RWPE2 (cell line): Measurements from ENCODE around the gene MGAT5B.
A peak's percentile ranks its signal among the peaks of the same experiment; 100 is the strongest.

Experiments used
- ATAC-seq: fragments of 200-7000 bp; cut with Tn5 transposase; 3 replicates; pipeline ENCODE4 v1.9.1; 2021; ENCODE audit warnings: low read depth
- DNase-seq: peaks from one replicate; pipeline ENCODE4 v3.0.0-alpha.2; 2020; ENCODE audit warnings: low spot score
- H3K27ac ChIP-seq: fragments of 450-650 bp; 2 replicates; pipeline ENCODE4 v1.5.1; 2017; ENCODE audit warnings: mild to moderate bottlenecking; ENCODE audit not compliant: poor library complexity, severe bottlenecking
- H3K27me3 ChIP-seq: fragments of 250-450 bp; sonication (Bioruptor Pico); 2 replicates; pipeline ENCODE4 v1.5.1; 2021; ENCODE audit warnings: mild to moderate bottlenecking, moderate library complexity; ENCODE audit not compliant: insufficient read depth, poor library complexity, severe bottlenecking
- H3K36me3 ChIP-seq: fragments of 250-450 bp; sonication (Bioruptor Pico); 2 replicates; pipeline ENCODE4 v1.5.1; 2020; ENCODE audit warnings: low read depth, mild to moderate bottlenecking, moderate library complexity
- H3K4me1 ChIP-seq: fragments of 250-450 bp; sonication (Bioruptor Pico); 2 replicates; pipeline ENCODE4 v1.5.1; 2021; ENCODE audit warnings: mild to moderate bottlenecking, moderate library complexity; ENCODE audit not compliant: insufficient read depth, poor library complexity, severe bottlenecking
- H3K4me3 ChIP-seq: fragments of 250-450 bp; sonication (Bioruptor Pico); 2 replicates; pipeline ENCODE4 v1.5.1; 2021; ENCODE audit warnings: mild to moderate bottlenecking, moderate library complexity; ENCODE audit not compliant: severe bottlenecking
- H3K9me3 ChIP-seq: fragments of 250-450 bp; sonication (Bioruptor Pico); 2 replicates; pipeline ENCODE4 v1.5.1; 2021; ENCODE audit warnings: mild to moderate bottlenecking, moderate library complexity; ENCODE audit not compliant: severe bottlenecking
- TF ChIP-seq, protein P1 (sequence below): fragments of 450-650 bp; IDR thresholded peaks from one replicate; pipeline ENCODE4 v1.5.1; 2017; ENCODE audit warnings: mild to moderate bottlenecking, moderate library complexity; ENCODE audit not compliant: poor library complexity, severe bottlenecking

MGAT5B gene

DNA sequence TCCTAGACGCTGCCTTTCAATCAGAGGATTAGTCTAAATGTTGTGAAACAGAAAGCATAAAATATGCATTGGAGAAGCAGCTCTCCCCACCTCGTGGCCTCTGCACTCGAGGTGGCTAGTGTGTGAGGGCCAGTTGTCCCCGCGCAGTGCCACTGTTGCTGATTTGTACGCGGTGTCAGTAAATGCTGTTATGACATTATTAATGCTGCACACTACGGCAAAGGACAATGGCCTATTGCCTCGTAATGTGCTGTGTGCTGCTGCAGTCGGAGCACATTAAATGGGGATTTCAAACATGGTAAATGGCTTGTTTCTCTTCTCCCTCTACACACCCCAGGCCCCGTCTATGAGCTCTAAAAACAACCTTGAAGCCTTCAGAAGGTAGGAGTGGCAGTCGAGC is 5.7 kb upstream of the MGAT5B start:
- ATAC-seq: no peak
- no peaks in the 10 kb centered on the region for H3K36me3 ChIP-seq
- H3K27me3 ChIP-seq: no peaks in the 10 kb centered on the region
- DNase-seq: no peak
- H3K9me3 ChIP-seq: no peaks in the 10 kb centered on the region
- TF ChIP-seq, protein P1, sequence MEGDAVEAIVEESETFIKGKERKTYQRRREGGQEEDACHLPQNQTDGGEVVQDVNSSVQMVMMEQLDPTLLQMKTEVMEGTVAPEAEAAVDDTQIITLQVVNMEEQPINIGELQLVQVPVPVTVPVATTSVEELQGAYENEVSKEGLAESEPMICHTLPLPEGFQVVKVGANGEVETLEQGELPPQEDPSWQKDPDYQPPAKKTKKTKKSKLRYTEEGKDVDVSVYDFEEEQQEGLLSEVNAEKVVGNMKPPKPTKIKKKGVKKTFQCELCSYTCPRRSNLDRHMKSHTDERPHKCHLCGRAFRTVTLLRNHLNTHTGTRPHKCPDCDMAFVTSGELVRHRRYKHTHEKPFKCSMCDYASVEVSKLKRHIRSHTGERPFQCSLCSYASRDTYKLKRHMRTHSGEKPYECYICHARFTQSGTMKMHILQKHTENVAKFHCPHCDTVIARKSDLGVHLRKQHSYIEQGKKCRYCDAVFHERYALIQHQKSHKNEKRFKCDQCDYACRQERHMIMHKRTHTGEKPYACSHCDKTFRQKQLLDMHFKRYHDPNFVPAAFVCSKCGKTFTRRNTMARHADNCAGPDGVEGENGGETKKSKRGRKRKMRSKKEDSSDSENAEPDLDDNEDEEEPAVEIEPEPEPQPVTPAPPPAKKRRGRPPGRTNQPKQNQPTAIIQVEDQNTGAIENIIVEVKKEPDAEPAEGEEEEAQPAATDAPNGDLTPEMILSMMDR: no peak
- no peak overlapping the region for H3K27ac ChIP-seq
- no peak overlapping the region for H3K4me3 ChIP-seq
- peaks cover 7% of the 10 kb centered on the region for H3K4me1 ChIP-seq

DNA sequence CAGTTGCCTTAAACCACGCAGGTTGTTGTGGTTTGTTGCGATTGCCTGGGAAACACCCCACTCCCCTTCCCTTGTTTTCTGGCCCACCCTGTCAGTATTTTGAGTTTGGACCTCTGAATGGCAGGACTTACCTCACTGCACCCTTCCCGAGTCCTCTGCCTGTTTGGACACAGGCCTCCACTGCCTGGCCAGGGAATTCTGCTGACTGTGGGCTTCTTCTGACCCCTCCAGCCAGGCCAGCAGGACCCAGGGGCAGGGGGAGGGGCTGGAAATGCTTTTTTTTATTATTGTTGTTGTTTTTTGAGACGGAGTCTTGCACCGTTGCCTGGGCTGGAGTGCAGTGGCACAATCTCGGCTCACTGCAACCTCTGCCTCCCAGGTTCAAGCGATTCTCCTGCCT is 4.2 kb upstream of the MGAT5B start:
- ATAC-seq: no peak
- no peaks in the 10 kb centered on the region for H3K27me3 ChIP-seq

DNA sequence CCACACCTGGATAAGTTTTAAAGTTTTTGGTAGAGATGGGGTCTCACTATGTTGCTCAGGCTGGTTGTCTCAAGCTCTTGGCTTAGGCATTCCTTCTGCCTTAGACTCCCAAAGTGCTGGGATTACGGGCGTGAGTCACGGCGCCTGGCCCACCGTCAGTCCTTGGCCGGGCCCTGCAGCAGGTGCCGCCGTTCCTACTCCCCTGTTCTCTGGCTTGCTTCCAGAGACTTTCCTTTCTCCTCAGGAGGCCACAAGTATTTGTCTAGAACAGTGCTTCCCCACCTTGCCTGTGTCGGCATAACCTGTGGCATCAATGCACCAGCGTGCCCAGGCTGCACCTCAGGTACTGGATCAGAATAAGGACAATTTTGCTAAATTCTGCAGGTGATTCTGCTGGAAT is 3.0 kb upstream of the MGAT5B start:
- no peaks in the 10 kb centered on the region for H3K27me3 ChIP-seq
- H3K4me1 ChIP-seq: peaks cover 12% of the 10 kb centered on the region
- no peaks in the 10 kb centered on the region for H3K9me3 ChIP-seq
- DNase-seq (no peak), ATAC-seq (peak; percentile 38)
- H3K27ac ChIP-seq: no peak overlapping the region
- TF ChIP-seq, protein P1: no peak
- no peaks in the 10 kb centered on the region for H3K36me3 ChIP-seq
- H3K4me3 ChIP-seq: no peak overlapping the region

More for the DNA sequence above, 4.2 kb upstream of the MGAT5B start:
- peaks cover 12% of the 10 kb centered on the region for H3K4me1 ChIP-seq
- no peak overlapping the region for H3K4me3 ChIP-seq
- no peak overlapping the region for H3K27ac ChIP-seq
- H3K9me3 ChIP-seq: no peaks in the 10 kb centered on the region
- TF ChIP-seq, protein P1: no peak
- no peak for DNase-seq
- H3K36me3 ChIP-seq: no peaks in the 10 kb centered on the region

DNA sequence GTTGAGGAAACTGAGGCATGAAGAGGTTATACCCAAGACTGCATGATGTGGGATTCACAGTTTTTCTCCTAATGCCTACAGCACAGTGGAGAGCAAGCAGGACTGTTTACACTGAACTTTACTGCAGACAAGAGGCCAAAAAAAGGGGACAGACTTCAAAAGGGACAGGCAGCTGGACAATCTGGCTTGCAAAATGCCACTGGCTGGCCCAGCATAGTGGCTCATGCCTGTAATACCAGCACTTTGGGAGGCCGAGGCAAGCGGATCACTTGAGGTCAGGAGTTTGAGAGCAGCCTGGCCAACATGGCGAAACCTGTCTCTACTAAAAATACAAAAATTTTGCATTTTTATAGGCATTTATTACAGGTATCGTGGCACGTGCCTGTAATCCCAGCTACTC is 2.0 kb upstream of the MGAT5B start:
- H3K4me1 ChIP-seq: peaks cover 17% of the 10 kb centered on the region
- ATAC-seq: no peak
- H3K36me3 ChIP-seq: no peaks in the 10 kb centered on the region

More for the DNA sequence above, 2.0 kb upstream of the MGAT5B start:
- Histone ChIP-seq H3K9me3 (no peaks in the 10 kb centered on the region), H3K27ac (no peak overlapping the region), H3K4me3 (no peak overlapping the region), H3K27me3 (no peaks in the 10 kb centered on the region)
- TF ChIP-seq, protein P1: no peak
- DNase-seq: no peak
